HG03575 (cell line): ENCODE results near the gene RETREG1.
"Not testable (repeated sequence)": the region's sequence is repeated elsewhere in the genome, so short reads cannot be mapped to it uniquely, and the experiment has no call there.

ENCODE experiments used
- ATAC-seq: cut with Tn5 transposase; IDR thresholded peaks from one replicate; pipeline ENCODE4 v1.9.1; 2021; ENCODE audit not compliant: unreplicated experiment, insufficient number of reproducible peaks, low FRiP score; ENCODE audit errors: extremely low read depth

Gene RETREG1

DNA sequence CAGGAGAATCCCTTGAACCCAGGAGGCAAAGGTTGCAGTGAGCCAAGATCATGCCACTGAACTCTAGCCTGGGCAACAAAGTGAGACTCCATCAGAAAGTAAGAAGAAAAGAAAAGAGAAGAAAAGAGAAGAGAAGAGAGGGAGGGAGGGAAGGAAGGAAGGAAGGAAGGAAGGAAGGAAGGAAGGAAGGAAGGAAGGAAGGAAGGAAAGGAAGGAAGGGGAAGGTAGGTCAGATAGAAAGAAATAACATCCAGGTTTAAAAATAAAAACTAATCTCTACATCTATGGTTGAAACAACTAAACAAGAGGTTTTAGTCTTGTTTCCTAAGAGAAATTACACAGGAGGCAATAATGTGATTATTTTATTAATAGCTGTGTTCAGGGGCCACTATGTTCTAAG is 75.2 kb downstream of the RETREG1 start:
- ATAC-seq = not testable (repeated sequence)

DNA sequence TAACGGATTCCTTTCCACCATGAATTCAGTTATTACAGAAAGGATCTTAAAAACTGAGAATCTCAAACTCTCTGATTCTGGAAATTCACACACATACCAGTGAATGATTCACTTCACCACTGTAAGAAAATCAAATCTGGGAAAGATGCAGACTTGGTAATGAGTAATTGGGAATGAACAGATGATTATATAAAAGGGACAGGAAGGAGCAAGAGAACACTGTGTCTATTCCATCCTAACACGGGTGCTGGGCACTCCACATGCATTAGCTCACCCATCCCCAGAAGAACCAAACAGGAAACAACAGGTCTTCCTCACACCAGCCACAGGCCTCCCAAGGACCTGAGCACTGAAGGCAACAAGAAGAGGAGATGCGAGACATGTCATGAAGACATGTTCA is 76.4 kb downstream of the RETREG1 start:
- ATAC-seq = no peak

DNA sequence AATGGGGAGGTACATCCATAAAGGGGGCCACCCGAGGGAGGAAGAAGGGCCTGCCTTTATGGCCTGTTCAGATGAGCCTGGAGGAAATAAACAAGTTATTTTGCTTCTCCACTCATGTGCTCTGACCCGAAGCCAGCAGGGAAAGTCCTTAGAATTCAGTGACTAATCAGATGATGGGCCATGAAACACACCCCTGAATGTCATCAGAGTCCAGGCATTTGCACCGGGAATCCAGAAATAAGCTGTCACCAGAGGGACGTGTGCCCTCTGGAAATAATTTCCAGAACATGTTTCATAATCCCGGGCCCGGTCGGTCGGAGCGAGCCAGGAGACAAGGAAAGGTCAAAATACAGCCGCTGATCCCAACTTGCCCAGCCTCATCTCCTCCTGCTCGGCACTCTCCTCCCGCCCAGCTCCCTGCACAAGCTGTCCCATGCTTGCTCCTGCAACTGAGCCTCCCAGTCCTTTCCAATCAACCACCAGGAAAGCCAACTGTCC is 77.6 kb downstream of the RETREG1 start:
- no peak for ATAC-seq

DNA sequence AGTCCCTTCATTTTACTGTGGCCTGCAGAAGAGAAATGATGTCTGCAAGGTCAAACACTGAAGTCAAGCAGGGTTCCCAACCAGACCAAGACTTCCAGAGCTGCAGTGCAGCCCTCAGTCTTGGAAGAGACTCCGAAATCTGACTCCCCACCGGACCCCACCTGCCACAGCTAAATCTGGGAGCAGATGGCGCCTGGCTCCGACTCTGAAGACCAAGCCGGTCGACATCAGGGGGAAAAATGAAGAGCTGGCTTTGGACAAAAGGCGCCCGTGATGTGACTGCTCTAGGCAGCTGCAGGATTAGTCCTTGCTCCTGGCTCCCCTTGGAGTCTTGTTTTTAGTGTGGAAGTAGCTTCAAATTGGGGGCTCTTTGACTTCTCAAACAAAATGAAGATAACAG is 78.8 kb downstream of the RETREG1 start:
- ATAC-seq = no peak

DNA sequence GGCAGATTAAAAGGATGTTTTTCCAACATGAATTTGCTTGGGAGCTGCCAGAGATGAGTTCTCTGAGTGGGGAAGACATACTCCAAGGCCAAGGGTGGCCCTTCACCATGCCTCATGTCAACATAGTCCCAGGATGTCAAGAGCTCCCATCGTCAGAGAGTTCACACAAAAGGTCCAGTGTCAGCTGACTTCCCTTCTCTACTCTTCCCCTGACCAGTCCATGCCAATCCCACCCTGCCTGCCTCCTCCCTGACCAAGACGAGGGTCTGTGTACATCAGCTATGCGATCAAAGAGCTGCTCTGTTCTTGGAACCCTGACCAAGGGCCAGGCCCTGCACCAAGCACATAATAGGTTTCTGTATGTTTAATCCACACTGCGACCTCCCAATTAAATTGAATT is 80.0 kb downstream of the RETREG1 start:
- no peak for ATAC-seq

DNA sequence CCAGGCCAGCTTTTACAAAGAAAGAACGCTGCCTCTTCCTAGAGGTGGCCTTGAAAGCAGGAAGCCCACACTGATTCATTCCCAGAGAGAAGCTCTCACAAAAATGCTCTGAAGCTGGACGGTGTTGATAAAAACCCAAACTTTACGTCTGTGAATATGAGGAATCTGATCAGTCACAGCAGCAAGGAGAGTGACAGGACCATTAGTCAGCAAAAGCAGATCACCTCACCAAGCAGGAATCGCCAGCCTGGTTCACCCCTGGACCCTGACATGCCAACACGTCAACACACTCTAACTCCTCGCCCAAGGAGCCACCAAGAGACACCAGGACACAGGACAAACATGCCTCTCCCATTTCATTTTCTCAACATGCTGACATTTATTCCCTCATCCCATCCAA is 80.6 kb downstream of the RETREG1 start:
- ATAC-seq = no peak

DNA sequence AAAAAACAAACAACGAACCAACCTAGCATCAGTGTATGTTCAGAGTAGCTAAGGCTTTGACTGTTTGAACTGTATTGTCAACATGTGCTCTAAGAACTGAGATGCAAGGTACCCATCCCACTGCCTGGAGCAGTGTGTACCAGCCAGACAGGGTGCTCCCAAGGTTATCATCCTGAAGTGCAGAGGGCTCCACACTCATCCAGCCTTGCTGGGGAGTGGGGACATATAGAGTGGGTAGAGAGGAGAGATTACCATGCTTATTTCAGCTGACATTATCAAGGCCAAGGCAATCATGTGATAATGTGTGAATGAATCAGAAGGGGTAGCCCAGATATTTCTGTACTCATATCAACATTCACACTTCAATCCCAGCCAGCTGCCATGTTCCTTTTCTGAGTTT is 82.5 kb downstream of the RETREG1 start:
- no peak for ATAC-seq

DNA sequence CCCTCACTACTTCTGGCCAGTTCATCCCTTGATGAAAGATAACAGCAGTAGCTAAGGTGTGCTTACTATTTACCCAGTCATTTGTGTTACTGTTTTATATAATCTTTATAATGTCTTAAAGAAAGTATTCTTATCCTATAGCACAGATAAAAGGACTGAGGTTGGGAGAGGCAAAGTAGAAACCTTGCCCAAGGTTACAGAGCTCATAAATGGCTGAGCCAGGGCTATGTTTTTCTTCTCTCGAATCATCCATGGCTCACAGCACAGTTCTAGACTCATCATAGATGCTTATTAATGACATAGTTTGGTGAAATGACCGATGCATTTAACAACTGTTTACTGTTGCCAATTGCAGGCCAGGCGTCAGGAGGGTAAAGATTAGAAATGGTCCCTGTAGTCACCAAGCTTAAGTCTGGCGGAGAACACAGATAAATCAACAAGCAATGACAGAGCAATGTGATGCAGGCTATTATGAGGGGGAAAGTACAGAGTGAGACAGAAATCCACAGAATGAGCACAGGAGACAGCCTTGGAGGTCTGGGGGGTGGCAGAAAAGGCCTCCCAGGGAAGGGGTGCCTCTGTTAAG is 85.6 kb downstream of the RETREG1 start:
- no peak for ATAC-seq

DNA sequence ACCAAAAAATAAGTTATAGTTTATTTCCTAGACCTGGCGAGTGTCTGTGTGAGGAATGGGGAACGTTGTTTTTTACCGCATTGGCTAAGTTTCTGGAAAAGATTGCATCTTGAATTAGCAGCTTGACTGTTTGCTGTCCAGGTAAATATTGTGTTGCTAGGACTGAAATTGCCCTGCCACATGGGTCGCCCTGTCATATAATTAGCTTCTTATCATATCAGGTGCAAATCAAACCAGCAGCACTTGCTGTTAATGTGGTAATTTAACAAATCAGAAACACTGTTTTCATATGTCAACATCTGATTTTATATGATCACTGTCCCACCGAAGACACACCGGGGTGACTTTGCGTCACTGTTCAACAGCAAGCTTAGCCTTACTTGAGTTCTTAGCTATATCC is 87.5 kb downstream of the RETREG1 start:
- no peak for ATAC-seq

DNA sequence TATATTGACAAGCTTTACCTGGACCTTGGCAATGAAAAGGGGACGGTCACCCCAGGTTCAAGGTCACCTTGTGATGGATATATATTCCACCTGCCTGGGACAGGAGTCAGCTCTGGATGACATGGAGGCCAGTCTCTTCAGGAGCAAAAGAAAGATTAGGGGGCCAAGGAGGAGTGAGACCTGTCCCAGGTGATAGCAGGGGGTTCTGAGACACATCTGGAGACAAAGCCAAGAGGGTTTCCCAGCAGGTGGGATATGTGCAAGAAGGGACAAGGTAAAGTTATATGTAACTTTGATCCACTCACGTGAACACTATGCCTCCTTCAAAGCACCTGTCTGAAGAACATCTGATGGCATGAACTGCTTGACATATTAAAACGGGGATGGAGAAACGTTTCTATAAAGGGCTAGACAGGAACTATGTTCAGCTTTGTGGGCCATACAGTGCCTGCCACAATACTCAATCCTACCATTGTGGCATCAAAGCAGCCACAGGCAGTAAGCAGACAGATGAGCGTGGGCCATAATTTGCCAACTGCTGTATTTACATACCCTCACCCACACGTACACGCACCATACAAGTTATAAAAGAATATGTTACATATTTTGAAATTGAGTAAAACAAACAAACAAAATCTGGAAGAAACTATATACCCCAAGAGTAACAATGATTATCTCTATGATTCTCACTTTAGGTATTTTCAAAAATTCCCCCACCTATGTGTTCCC is 88.3 kb downstream of the RETREG1 start:
- ATAC-seq = no peak

DNA sequence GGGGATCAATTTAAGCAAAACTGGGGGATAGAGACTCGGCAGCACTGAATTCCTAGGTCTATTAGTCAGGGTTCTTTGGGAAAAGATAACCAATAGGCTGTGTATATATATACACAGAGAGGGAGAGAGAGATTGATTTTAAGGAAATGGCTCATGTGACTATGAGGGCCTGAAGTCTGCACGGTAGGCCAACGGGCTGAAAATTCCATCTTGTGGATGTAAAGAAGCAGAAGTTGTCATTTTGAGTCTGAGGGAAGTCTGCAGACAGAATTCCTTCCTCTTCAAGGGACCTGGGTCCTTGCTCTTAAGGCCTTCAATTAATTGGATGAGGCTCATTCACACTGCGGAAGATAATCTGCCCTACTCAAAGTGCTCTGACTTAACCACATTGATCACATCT is 91.1 kb downstream of the RETREG1 start:
- ATAC-seq = no peak

DNA sequence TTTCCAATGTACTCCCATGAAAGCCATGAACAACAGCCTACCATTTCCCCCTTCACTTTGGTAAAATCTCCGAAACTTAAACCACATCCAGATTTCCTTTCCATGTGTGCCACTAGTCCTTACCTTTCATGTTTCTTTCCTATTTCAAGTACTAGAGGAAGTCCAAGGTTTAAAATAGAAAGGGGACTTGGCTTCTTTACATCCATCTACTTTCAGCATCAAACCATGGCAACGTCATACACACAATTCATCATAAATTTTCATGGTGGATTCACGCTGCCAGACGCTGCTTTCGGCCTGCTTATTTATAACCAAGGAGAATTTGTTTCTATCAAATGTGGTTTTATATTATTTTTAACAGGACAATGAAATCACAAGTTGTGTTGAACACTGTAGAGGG is 92.5 kb downstream of the RETREG1 start:
- no peak for ATAC-seq

DNA sequence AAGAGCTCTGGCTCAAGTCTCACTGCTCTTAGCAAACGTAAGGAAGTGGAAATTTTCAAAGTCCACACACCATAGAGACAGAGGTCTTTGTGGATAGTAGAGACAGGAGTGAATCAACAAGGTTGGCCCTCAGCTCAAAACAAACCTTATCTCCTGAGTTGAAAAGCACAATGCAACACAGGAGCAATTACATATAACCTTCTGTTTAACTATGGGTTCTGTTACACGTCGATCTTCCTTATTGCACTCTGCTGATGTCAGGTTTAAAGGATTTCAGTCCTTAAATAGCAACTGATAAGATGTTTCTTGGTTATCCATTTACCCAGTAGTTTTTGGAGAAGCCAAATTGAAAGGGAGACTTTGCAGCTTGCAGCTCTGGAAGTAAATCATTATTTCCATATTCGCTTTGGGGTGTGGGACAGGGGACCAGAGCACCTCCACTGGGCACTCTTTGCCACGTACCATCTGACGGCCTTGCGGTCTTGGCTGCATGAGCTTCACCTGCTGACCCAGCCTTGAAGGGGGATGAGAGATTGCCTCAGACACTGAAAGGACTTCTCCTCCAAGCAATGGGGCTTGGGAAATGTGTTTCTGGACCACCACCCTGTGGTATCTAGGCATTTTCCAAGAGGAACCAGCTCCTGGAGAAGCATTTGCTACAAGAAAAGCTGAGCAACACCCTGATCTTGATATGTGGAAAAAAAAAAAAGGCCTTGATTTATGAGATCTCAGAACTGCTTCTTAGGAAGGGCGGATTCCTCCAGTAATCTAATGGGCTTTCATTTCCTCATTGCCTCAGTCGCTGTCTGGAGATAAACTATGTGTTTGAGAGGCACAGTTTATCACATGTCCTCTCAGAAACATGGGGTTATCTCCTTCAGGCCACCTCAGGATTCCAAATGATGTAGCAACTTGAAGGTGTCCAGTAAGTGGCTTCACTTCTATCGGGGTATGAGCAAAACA is 95.0 kb downstream of the RETREG1 start:
- no peak for ATAC-seq

DNA sequence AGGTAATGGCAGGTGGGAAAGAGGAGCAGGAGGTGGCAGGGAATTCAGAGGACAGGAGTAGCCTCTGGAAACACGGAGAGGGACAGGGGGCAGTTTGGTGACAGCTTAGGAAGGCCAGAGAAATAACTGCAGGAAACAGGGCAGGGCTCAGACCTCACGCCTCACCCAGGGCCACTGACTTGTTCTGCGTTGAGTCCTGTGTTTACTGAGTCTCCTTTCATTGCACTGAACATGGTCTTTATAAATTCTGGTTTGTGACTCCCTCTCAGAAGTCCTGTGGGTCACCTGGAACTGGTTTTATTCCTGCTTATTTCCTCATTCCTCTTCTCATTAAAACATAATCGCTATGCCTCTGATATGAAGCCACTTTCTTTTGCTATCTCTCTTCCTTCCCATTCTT is 96.0 kb downstream of the RETREG1 start:
- no peak for ATAC-seq

DNA sequence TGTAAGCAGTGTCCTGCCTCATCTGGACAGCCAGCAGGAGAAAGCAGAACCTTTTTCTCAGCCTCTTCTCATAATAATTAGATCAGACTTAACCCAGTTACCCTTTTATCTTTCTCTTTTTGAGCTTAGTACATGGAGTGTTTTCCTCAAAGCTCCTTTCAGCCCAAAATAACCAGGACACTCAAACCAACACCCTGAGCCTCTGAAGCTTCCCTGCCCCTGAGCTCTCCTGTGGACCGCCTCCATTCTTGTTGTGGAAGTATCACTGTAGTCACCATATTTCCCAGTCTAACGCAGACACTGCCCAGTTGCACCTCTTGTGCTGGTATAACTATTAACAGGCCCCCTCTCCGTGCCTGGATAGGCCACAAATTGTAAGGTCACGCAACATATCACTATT is 97.4 kb downstream of the RETREG1 start:
- no peak for ATAC-seq

DNA sequence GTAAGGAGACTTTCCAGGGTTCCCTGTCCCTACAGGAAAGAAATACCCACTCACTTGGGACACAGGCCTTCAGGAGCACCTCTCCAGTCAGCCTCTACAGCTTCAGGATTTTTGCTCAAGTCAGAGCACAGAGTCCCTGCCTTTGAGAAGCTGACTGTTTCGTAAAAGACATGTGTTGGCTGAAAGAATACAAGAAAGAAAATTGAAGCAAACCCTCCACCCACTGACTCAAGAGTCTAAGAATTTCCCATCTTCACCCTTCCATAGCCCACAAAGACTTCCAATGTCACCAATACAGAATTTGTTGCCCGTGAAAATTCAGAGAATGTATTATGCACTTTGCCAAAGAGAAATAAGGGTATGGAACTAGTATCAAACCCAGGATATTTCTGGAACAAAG is 98.2 kb downstream of the RETREG1 start:
- no peak for ATAC-seq

DNA sequence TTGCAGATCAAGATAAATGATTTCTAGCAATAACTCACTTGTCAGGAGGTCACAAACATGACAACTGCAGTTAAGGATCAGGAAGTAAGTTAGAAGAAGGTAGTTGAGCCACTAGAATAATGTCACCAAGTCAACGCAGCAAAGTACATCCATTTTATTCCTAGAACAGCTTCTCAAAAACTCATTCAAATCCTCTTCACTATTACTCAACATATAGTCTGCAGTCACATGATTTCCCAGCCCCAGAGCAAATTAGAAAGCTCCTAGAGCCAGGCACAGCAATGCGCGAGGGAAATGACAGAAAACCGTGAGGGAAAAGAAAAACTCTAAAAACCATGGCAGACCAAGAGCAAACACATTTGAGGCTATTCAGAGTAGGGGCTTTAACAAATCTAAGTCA is 101.3 kb downstream of the RETREG1 start:
- no peak for ATAC-seq

DNA sequence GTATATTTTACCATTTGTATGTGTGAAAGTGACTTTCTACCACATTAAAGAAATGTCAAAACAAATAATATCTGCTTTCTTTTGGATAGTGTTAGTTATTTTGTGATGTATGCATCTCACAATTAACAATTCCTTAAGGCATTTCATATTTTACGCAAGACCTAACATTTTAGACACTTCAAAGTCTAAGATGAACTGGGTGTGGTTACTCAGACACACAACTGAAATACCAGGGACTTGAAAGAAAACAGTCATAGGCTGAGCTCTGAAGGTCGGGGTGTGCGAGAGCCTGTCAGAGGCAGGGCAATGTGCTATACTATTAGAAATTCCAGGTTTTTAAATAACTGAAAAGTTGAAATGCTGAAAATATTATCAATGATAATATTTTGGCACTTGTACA is 106.7 kb downstream of the RETREG1 start:
- no peak for ATAC-seq

DNA sequence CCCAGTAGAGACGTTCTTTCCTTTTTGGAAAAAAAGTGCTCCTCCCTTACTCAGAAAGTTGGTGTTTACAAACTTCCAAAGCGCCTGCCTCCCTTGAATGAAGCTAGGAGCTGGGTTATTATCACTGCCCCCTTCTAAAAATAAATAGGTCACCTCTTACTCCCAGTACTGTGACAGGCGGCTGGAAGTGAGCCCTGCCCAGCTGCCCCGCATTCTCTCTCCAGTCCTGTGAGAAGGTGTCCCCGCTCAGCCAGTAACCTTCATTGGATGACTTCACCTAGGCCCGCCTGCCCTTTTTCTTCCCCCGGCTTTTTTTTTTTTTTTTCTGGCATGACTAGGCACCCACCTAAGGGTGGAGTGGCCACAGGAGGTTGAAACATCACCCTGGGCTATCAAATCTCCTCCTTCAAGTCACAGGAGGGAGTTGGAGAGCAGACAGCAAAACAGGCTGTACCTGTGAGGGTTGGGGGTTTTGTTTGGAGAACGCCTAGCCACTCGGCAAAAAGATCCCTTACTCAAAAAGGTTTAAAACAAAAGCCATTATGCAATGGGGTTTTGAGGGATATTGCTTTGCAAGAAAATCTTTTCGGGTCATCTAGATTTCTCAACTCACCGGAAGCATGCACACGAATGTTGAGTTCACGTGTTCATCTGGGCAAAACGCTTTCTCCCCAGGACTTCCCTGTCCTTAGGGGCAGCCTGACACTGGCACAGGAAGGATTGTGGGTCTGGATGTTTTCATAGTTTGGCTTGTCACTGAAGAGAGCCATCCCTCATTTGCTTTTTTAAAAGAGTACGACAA is 107.9 kb downstream of the RETREG1 start:
- ATAC-seq = no peak
